Right ventricle myocardium superior (tissue), 1 donor: ENCODE data around the gene ATP5MK. TPM values are rescaled to one million over a fixed set of nuclear protein-coding genes. Genes with fewer than 3 reads are reported as not detected.

ENCODE experiments used
- microRNA-seq: library from miRNA; unstranded; fragments of <30 nt; microRNA quantifications from one replicate; pipeline ENCODE4 v1.2.0, GENCODE V29; 2020
- total RNA-seq: library from RNA; stranded (reverse); fragmentation: NEBNext Ultra II Directional; extraction: Animal tissue kit (Norgen Biotek cat#: 25700); gene quantifications from one replicate; pipeline ENCODE4 v1.2.1, GENCODE V29; 2021
- donor health status: DM: no; HTN: yes; CAD: no; lungs with severe emphysema.

The ATP5MK gene
- total RNA-seq, 1 donor from 2014 or later = 1,162 TPM

Small RNAs within 50 kb of the gene (microRNA-seq; reads per million reads assigned to microRNA genes)
- 559 reads per million, percentile 77 among the genes with 10 or more reads in this experiment for gene MIR1307

Other genes starting within 250 kb of the ATP5MK start
- gene NT5C2, start 203.2 kb downstream of the ATP5MK start, total RNA-seq = 46.9 TPM
- gene RPEL1, start 150.6 kb downstream of the ATP5MK start, total RNA-seq = not detected
- not detected for gene INA, start 119.3 kb downstream of the ATP5MK start, total RNA-seq
- 5.4 TPM for gene PCGF6, start 45.3 kb downstream of the ATP5MK start, total RNA-seq
- gene TAF5, start 28.5 kb downstream of the ATP5MK start, total RNA-seq = 2.7 TPM
- gene PDCD11, start 151 bp upstream of the ATP5MK start, total RNA-seq = 10.1 TPM
- 11.6 TPM for gene CALHM2, start 55.9 kb upstream of the ATP5MK start, total RNA-seq
- gene CALHM1, start 62.4 kb upstream of the ATP5MK start, total RNA-seq = not detected
- gene CALHM3, start 82.8 kb upstream of the ATP5MK start, total RNA-seq = not detected
- 0.05 TPM for gene NEURL1, start 97.2 kb upstream of the ATP5MK start, total RNA-seq